Urinary bladder (tissue), 4 donors: ENCODE measurements around the gene LGALS8. TPM values are rescaled to one million over a fixed set of nuclear protein-coding genes. Genes with fewer than 3 reads are reported as not detected.
"Not testable (repeated sequence)": the region's sequence is repeated elsewhere in the genome, so short reads cannot be mapped to it uniquely, and the experiment has no call there.

ENCODE experiments used
- DNase-seq: peaks from one replicate; pipeline ENCODE4 v3.0.0-alpha.2; 2015; ENCODE audit errors: extremely low spot score
- H3K27ac ChIP-seq: one replicate; pipeline ENCODE4 v1.5.1; 2013; ENCODE audit warnings: low read depth, mild to moderate bottlenecking, moderate library complexity
- H3K36me3 ChIP-seq: one replicate; pipeline ENCODE4 v1.6.1; 2013; ENCODE audit warnings: mild to moderate bottlenecking, moderate library complexity; ENCODE audit not compliant: insufficient read depth
- H3K4me1 ChIP-seq: one replicate; pipeline ENCODE4 v1.6.1; 2013; ENCODE audit warnings: mild to moderate bottlenecking, moderate library complexity; ENCODE audit not compliant: insufficient read depth
- H3K4me3 ChIP-seq: one replicate; pipeline ENCODE4 v1.5.1; 2013; ENCODE audit warnings: low read depth, low read length
- WGBS: extraction: QIAGEN DNeasy Blood & Tissue Kit; methylation state at CpG from one replicate; pipeline ENCODE4 v1.1.7; 2013; 5-methylcytosine and 5-hydroxymethylcytosine counted together
- polyA plus RNA-seq: library from polyadenylated mRNA; stranded (reverse); fragments of 200-250 nt; gene quantifications from one replicate; pipeline ENCODE4 v1.2.3, GENCODE V29; 2013
- total RNA-seq: library from RNA; depleted of rRNA; stranded (reverse); fragments of >200 nt; gene quantifications from one replicate; pipeline ENCODE4 v1.2.3, GENCODE V29; 2014
- donor health status: healthy with polysubstance abuse.
- donor health status: healthy.

LGALS8 gene
- total and polyA plus RNA-seq, 2 donors: 28.9 to 94.3 TPM

DNA sequence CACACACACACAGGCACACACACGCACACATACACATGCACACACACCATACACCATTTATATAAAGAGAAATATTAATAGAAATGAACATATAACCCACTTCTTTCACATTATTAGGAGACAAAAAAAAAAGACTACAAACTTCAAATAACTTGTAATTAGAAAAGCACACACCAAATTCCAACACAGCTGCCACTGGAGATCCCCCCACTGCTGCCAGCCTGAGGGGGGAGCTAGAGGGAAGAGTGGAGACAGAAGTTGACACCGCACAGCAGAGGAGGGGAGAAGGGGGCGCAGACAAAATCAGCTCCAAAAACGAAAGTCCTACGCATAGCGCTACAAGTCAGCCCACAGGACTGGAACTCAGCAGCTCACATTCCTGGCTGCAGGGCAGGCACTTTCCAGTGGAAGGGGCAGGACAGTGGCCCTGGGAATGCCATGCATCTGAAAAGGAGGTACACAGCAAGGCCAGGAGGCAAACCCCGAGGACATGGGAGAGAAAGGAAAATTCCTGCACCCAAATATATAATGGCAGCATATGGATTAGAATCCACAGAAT is 36.5 kb downstream of the LGALS8 start:
- 91% methylated on average over 7 of the region's 7 CpGs for WGBS
- Histone ChIP-seq H3K4me1 (no peaks in the 10 kb centered on the region), H3K36me3 (peaks cover 12% of the 10 kb centered on the region), H3K4me3 (no peak overlapping the region), H3K27ac (no peak overlapping the region)
- DNase-seq: no peak

DNA sequence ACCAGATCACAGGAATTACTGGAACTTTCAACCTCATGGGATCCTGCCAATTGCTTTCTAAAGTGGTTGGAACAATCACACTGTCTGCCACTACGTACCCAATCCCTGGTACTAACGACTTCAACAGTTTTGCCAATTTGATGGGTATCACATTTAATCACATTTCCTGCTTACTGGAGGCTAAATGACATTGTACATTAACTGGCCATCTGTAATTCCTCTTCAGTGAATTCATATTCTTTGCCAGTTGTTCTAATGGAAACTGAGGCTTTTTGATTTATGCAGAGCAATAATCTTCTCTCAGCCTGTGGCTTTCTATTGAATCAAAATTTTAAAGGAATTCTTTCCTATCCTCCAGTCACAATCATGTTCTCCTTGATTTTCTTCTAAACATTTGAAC is 38.2 kb downstream of the LGALS8 start:
- no peak overlapping the region for H3K4me3 ChIP-seq
- no peak overlapping the region for H3K27ac ChIP-seq
- H3K4me1 ChIP-seq: no peaks in the 10 kb centered on the region
- peaks cover 15% of the 10 kb centered on the region for H3K36me3 ChIP-seq
- 86% methylated on average over 2 of the region's 2 CpGs for WGBS
- DNase-seq: no peak

DNA sequence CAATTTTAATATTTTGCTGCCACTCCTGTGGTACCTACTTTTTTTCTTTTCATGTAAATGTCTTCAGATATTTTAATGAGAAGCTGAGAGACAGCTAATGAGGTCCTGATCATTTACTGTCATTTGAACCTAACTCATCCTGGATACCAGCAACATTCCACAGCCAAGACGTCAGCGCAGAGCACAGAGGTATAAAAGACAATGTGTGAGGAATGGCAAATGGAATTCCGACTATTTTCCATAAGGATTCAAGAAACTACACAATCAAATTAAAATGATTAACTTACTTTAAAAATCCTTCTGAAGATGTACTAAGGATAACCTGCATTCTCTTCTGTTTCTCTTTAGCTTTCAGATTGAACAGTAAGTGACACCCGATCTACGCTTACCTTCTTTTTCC is 41.7 kb downstream of the LGALS8 start:
- 94% methylated on average over 5 of the region's 5 CpGs for WGBS
- DNase-seq: no peak
- Histone ChIP-seq H3K4me1 (no peaks in the 10 kb centered on the region), H3K4me3 (no peak overlapping the region), H3K36me3 (peaks cover 7% of the 10 kb centered on the region), H3K27ac (no peak overlapping the region)

DNA sequence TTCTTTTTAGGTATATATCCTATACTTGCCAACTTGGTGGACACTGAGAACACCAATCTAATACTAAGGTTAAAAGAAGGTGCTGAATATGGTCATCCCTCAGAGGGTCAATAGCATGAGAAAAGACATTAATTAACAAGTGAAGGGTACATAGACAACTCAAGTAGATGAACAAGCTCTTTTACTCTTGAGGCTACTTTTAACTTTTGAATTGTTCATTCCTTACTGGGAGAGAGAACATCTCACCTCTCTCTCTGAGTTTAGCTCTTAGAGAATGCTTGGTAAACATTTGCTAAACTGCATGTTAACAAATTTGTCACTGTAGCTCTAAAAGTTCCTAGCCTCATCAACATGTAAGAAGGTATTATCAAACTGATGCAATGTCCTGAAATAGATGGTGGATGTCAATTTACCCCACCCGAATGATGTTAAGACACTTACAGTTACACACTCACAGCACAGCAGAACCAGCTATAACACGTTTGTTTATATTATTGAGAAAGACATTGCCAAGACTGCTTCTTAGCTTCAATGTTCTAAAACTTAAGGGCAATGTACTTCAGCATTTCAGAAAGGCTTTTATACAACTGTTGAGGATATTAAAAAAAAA is 44.6 kb downstream of the LGALS8 start:
- DNase-seq: no peak
- H3K27ac ChIP-seq: no peak overlapping the region
- 72% methylated on average over 2 of the region's 2 CpGs for whole genome bisulfite sequencing
- no peaks in the 10 kb centered on the region for H3K4me1 ChIP-seq
- peaks cover 13% of the 10 kb centered on the region for H3K36me3 ChIP-seq
- no peak overlapping the region for H3K4me3 ChIP-seq

DNA sequence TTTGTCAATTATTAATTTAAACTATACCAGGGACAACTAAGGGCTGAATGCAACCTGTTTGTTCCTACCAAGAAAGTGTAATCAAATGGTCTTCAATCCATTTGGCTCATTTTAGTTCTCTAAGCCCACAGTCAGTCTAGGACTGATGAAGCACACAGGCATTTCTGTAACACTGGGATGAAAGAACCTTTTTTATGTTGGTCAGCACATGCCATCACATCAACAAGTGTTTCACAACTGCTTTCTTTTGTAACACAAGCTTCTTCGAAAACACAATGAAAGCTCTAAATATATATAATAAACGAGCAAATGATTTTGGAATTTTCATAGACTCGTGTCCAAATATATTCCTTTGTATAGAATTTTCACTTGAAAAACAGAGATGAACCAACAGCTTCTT is 51.7 kb downstream of the LGALS8 start:
- no peak for DNase-seq
- 87% methylated on average over 3 of the region's 3 CpGs for WGBS
- Histone ChIP-seq H3K27ac (no peak overlapping the region), H3K36me3 (peaks cover 8% of the 10 kb centered on the region), H3K4me3 (no peak overlapping the region), H3K4me1 (no peaks in the 10 kb centered on the region)

DNA sequence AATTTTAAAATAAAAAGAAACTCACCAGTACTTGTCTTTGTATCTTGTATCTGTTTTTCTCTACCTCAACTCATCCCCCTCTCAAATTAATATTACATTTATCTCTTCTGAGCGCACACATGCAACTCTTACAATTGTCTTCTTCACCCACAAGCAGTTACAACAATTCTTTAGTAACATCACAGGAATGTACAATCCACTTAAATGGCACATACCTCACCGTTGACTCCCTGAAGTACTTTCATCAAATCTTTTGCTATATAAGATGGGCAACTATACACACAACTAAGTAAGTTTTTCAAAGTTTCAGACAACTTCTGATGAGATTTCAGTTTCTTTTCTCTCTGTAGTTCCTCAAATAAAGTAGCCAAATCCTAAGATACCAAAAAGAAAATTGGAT is 52.2 kb downstream of the LGALS8 start:
- WGBS: 65% methylated on average over 2 of the region's 2 CpGs
- H3K36me3 ChIP-seq: peaks cover 8% of the 10 kb centered on the region
- H3K4me3 ChIP-seq: no peak overlapping the region
- no peaks in the 10 kb centered on the region for H3K4me1 ChIP-seq
- no peak for DNase-seq
- H3K27ac ChIP-seq: no peak overlapping the region

DNA sequence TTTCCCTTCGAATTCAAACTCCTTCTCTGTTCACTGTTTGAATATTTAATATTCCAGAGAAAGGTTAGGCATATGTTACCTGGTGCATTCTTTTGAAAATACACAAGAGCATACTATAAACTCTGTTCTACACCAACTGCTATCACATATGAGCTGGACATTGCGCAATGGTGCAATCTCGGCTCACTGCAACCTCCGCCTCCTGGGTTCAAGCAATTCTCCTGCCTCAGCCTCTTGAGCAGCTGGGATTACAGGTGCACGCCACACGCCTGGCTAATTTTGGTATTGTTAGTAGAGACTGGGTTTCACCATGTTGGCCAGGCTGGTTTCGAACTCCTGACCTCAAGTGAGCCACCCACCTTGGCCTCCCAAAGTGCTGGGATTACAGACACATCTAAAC is 53.3 kb downstream of the LGALS8 start:
- H3K36me3 ChIP-seq, H3K27ac ChIP-seq, DNase-seq, H3K4me1 ChIP-seq, H3K4me3 ChIP-seq: not testable (repeated sequence)
- WGBS: 90% methylated on average over 7 of the region's 7 CpGs

DNA sequence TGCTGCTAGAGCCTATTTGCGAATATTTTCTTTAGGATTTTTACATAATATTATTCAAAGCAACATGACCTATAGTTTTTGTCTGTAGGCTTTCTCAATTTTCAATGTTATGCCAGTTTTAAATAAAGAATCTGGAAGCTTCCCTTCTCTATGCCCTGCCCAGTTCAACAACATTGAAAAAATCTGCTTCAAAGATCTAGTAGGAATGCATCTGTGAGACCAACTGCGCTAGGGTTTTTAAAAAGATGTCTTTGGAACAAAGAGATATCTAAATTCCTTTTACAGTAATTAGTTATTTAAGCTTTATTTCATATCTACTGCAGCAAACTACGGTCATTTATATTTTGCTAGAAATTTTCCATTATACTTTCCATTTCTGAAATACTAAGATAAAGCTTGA is 54.9 kb downstream of the LGALS8 start:
- WGBS: 98% methylated on average over 3 of the region's 3 CpGs

DNA sequence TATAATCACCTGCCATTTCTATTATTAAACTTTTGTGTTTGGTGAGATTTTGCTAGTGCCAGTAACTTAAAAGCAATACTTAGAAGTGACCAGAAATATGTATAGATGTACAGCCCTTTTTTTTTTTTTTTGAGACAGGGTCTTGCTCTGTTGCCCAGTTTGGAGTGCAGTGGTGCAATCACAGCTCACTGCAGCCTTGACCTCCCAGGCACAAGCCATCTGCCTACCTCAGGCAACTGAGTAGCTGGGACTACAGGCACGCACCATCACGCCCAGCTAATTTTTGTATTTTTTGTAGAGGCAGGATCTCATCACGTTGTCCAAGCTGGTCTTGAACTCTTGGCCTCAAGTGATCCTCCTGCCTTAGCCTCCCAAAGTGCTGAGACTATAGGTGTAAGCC is 56.6 kb downstream of the LGALS8 start:
- WGBS: 98% methylated on average over 3 of the region's 3 CpGs
- DNase-seq, H3K36me3 ChIP-seq, H3K4me3 ChIP-seq, H3K4me1 ChIP-seq, H3K27ac ChIP-seq: not testable (repeated sequence)

More for the DNA sequence above, 54.9 kb downstream of the LGALS8 start:
- H3K4me1 ChIP-seq: no peaks in the 10 kb centered on the region
- no peak overlapping the region for H3K4me3 ChIP-seq
- no peak for DNase-seq
- peaks cover 2% of the 10 kb centered on the region for H3K36me3 ChIP-seq
- no peak overlapping the region for H3K27ac ChIP-seq

DNA sequence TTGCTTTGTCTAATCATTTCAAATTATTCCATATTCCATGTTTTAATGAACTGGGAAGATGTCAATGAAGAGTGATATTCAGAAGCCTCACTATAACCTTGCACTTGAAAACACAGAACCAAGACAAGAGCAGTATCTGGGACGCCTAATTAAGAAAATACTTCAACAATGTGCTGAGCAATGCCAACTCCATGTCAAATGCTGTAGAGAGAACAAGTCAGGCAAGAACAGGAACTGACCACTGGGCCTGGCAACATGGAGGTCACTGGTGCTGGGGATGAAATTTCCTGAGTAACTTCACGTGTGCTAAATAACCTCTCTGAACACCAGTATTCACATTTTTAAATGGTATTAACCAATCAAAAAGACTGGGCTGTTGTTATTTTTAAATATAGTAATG is 57.7 kb downstream of the LGALS8 start:
- Histone ChIP-seq H3K27ac (no peak overlapping the region), H3K4me3 (no peak overlapping the region), H3K4me1 (no peaks in the 10 kb centered on the region), H3K36me3 (peaks cover 2% of the 10 kb centered on the region)
- DNase-seq: no peak
- WGBS: 92% methylated on average over 2 of the region's 2 CpGs

DNA sequence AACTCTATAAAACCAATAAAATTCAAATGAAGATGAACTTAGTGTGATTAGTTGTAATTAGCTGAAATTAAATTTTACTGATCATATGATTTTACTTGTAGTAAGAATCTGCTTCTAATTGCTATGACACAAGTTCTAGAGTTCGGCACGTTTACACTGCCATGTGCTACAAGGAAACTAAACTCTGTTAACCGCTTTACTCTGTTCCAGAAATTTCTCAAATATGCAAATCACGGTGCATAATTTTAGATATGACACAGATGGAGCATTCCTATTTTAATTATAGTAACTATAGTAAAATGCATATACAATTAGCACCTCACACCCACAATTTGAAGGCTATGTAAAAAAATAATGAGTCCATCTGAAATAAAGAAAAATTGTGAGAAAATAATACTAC is 65.7 kb downstream of the LGALS8 start:
- Histone ChIP-seq H3K4me3 (no peak overlapping the region), H3K4me1 (no peaks in the 10 kb centered on the region), H3K27ac (no peak overlapping the region), H3K36me3 (peaks cover 2% of the 10 kb centered on the region)
- 94% methylated on average over 4 of the region's 4 CpGs for WGBS
- DNase-seq: no peak

DNA sequence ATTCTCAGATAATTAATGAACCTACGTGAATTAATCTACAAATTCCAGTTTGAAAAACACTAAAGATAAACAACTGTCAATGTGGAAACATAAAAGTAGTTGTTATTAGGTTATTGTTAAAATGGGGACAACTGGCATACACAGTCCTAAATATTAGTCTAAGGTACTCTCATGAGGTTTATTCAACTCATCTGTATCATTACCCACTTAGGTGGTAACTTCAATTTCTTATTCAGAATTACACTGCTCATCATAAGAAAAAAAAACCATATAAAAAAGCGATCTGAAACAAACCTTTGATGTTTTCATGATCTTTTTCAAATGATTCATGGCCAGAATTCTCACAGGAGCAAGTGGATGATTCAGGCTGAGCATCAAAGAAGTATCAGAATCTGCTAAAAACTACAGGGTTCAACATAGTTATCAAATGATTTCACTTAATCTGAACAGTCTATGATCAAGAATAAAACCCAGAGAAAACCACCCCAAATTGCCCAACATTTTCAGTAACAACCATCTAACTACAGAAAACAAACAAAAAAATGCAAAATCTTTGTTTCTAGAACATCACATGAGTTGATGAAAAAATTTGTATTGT is 66.9 kb downstream of the LGALS8 start:
- DNase-seq: no peak
- Histone ChIP-seq H3K4me1 (no peaks in the 10 kb centered on the region), H3K27ac (no peak overlapping the region), H3K4me3 (no peak overlapping the region), H3K36me3 (peaks cover 5% of the 10 kb centered on the region)
- WGBS: 90% methylated on average over 2 of the region's 2 CpGs

DNA sequence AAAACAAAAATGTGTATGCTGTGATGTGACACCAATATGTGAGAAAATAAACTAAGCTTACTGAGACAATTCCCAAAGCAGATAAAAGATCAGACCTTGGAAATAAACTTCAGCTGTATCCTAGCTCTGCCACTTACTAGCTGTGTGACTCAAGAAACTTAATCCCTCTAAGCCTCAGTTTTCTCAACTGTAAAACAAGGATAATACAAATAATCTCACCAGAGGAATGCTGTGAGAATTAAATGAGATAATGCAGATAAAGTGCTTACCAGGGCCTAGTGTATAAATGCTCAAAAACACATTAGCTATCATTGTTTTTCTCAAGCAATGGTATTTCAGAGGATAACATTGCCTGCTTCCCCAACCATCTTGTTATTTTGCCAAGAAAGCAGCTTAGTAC is 78.4 kb downstream of the LGALS8 start:
- Histone ChIP-seq H3K4me3 (no peak overlapping the region), H3K36me3 (peaks cover 3% of the 10 kb centered on the region), H3K27ac (no peak overlapping the region), H3K4me1 (no peaks in the 10 kb centered on the region)
- no peak for DNase-seq
